BJ (cell line): ENCODE results near the gene ZEB2. TPM values are rescaled to one million over a fixed set of nuclear protein-coding genes. Genes with fewer than 3 reads are reported as not detected.

ENCODE experiments used
- CTCF ChIA-PET: fragments of 350-600 bp; formaldehyde crosslinking; extraction: SDS; loops from one replicate; lab custom pipeline; 2021; ENCODE audit warnings: antibody characterized with exemption, inconsistent platforms; lab: Yijun Ruan, JAX
- POLR2A ChIA-PET: fragments of 300-600 bp; sonication (Branson Sonifier 250); formaldehyde crosslinking; extraction: SDS; loops from one replicate; lab custom pipeline; 2021; ENCODE audit warnings: antibody characterized with exemption; lab: Charles Lee
- DNase-seq: peaks from one replicate; pipeline ENCODE4 v3.0.0-alpha.2; 2011; ENCODE audit warnings: low read depth
- H3K27me3 ChIP-seq: 2 replicates; pipeline ENCODE4 v1.6.0; 2011; ENCODE audit warnings: low read length; ENCODE audit not compliant: control insufficient read depth, insufficient read depth
- H3K36me3 ChIP-seq: 2 replicates; pipeline ENCODE4 v1.5.1; 2011; ENCODE audit warnings: low read length; ENCODE audit not compliant: control insufficient read depth, insufficient read depth
- H3K4me3 ChIP-seq: 2 replicates; pipeline ENCODE4 v1.5.1; 2011; ENCODE audit warnings: low read depth, mild to moderate bottlenecking, control low read depth, low read length
- CTCF ChIP-seq: IDR thresholded peaks from 2 replicates; pipeline ENCODE4 v1.5.1; 2011; ENCODE audit warnings: low read depth, mild to moderate bottlenecking, control low read depth, inconsistent platforms, low read length, moderate library complexity; ENCODE audit not compliant: insufficient read depth
- polyA plus RNA-seq: library from polyadenylated mRNA; depleted of rRNA; stranded (reverse); fragments of >200 nt; gene quantifications from 2 replicates; pipeline ENCODE4 v1.2.3, GENCODE V29; 2011

ZEB2 gene
- polyA plus RNA-seq, 1 experiment: 60.2 TPM

GRCh38 chr2:144461308-144461766, 58.6 kb downstream of the ZEB2 start:
- Histone ChIP-seq H3K27me3 (no peaks in the 10 kb centered on the region), H3K36me3 (no peaks in the 10 kb centered on the region; the same call in 1 of the 2 replicates), H3K4me3 (no peak overlapping the region)
- ChIA-PET POLR2A (no interaction called here), CTCF (no interaction called here)
- peak; percentile 36; the same call in 1 of the 2 replicates for TF ChIP-seq CTCF
- DNase-seq: no peak

GRCh38 chr2:144460727-144461307, 59.1 kb downstream of the ZEB2 start:
- TF ChIP-seq CTCF: no peak
- Histone ChIP-seq H3K4me3 (no peak overlapping the region), H3K27me3 (no peaks in the 10 kb centered on the region), H3K36me3 (no peaks in the 10 kb centered on the region; the same call in 1 of the 2 replicates)
- ChIA-PET CTCF (interaction anchor here (0.7 kb wide), 1 partner anchor 412 kb away, joined by 4 read pairs; no protein-coding TSS in a partner anchor), POLR2A (no interaction called here)
- DNase-seq: no peak

- CTCF ChIA-PET: interaction anchor here (0.6 to 0.7 kb wide), 3 partner anchors 278 to 789 kb away, joined by 3 to 6 read pairs (median 4); no protein-coding TSS in a partner anchor
- H3K4me3 ChIP-seq: no peak overlapping the region
Observed at GRCh38 chr2:144459937-144460336, 60.0 kb downstream of the ZEB2 start.

GRCh38 chr2:144459286-144459685, 60.6 kb downstream of the ZEB2 start:
- DNase-seq: no peak
- H3K27me3 ChIP-seq: no peaks in the 10 kb centered on the region
- H3K36me3 ChIP-seq: no peaks in the 10 kb centered on the region; the same call in 1 of the 2 replicates
- no peak for TF ChIP-seq CTCF
- no peak overlapping the region for H3K4me3 ChIP-seq
- ChIA-PET CTCF (no interaction called here), POLR2A (no interaction called here)

More at GRCh38 chr2:144459937-144460336, 60.0 kb downstream of the ZEB2 start:
- TF ChIP-seq CTCF: no peak
- Histone ChIP-seq H3K27me3 (no peaks in the 10 kb centered on the region), H3K36me3 (no peaks in the 10 kb centered on the region; the same call in 1 of the 2 replicates)
- POLR2A ChIA-PET: no interaction called here
- no peak for DNase-seq

GRCh38 chr2:144458541-144458940, 61.4 kb downstream of the ZEB2 start:
- Histone ChIP-seq H3K27me3 (no peaks in the 10 kb centered on the region), H3K4me3 (no peak overlapping the region), H3K36me3 (no peaks in the 10 kb centered on the region; the same call in 1 of the 2 replicates)
- ChIA-PET CTCF (no interaction called here), POLR2A (no interaction called here)
- no peak for TF ChIP-seq CTCF
- DNase-seq: no peak
